H9 (cell line): ENCODE results near the gene FSHR. TPM values are rescaled to one million over a fixed set of nuclear protein-coding genes. Genes with fewer than 3 reads are reported as not detected.

Experiments
- DNase-seq: peaks from one replicate; pipeline ENCODE4 v3.0.0-alpha.2; 2017
- H2AFZ ChIP-seq: one replicate; pipeline ENCODE4 v1.6.1; 2013; ENCODE audit warnings: mild to moderate bottlenecking, low read length, control low read depth, moderate library complexity
- H2AK5ac ChIP-seq: 2 replicates; pipeline ENCODE4 v1.6.1; 2013; ENCODE audit warnings: low read length, control low read depth, mixed read lengths; ENCODE audit not compliant: insufficient read length
- H2BK120ac ChIP-seq: one replicate; pipeline ENCODE4 v1.6.1; 2013; ENCODE audit warnings: low read depth, mild to moderate bottlenecking, low read length, control low read depth, inconsistent platforms; ENCODE audit not compliant: poor library complexity, severe bottlenecking
- H2BK12ac ChIP-seq: 2 replicates; pipeline ENCODE4 v1.6.1; 2013; ENCODE audit warnings: low read length, control low read depth, mixed read lengths, low read depth; ENCODE audit not compliant: insufficient read length
- H2BK15ac ChIP-seq: 2 replicates; pipeline ENCODE4 v1.6.1; 2013; ENCODE audit warnings: low read depth, low read length, control low read depth
- H2BK20ac ChIP-seq: one replicate; pipeline ENCODE4 v1.6.1; 2013; ENCODE audit warnings: low read depth, mild to moderate bottlenecking, low read length, control low read depth, inconsistent platforms; ENCODE audit not compliant: poor library complexity, severe bottlenecking
- H2BK5ac ChIP-seq: 2 replicates; pipeline ENCODE4 v1.6.1; 2013; ENCODE audit warnings: low read length, control low read depth, mixed read lengths; ENCODE audit not compliant: insufficient read length
- H3K14ac ChIP-seq: 2 replicates; pipeline ENCODE4 v1.6.1; 2013; ENCODE audit warnings: low read length, control low read depth; ENCODE audit not compliant: insufficient read depth
- H3K18ac ChIP-seq: 2 replicates; pipeline ENCODE4 v1.6.1; 2013; ENCODE audit warnings: low read depth, mild to moderate bottlenecking, mixed read lengths, low read length, control low read depth; ENCODE audit not compliant: insufficient read length
- H3K23ac ChIP-seq: 2 replicates; pipeline ENCODE4 v1.6.1; 2013; ENCODE audit warnings: low read length, control low read depth, mixed read lengths, low read depth; ENCODE audit not compliant: insufficient read length
- H3K23me2 ChIP-seq: 2 replicates; pipeline ENCODE4 v1.6.1; 2013; ENCODE audit warnings: low read depth, mild to moderate bottlenecking, mixed read lengths, low read length, control low read depth; ENCODE audit not compliant: insufficient read length, poor library complexity, severe bottlenecking
- H3K27ac ChIP-seq: 2 replicates; pipeline ENCODE4 v1.5.1; 2013; ENCODE audit warnings: low read length, control low read depth, mixed read lengths, low read depth; ENCODE audit not compliant: insufficient read length
- H3K27me3 ChIP-seq: 2 replicates; pipeline ENCODE4 v1.6.1; 2013; ENCODE audit warnings: low read length, control low read depth, inconsistent platforms; ENCODE audit not compliant: insufficient read depth
- H3K4ac ChIP-seq: 2 replicates; pipeline ENCODE4 v1.6.1; 2013; ENCODE audit warnings: low read depth, mild to moderate bottlenecking, control low read depth, inconsistent platforms, low read length, moderate library complexity
- H3K4me1 ChIP-seq: 2 replicates; pipeline ENCODE4 v1.6.1; 2013; ENCODE audit warnings: low read length, control low read depth, inconsistent platforms; ENCODE audit not compliant: insufficient read depth
- H3K4me2 ChIP-seq: 2 replicates; pipeline ENCODE4 v1.6.1; 2013; ENCODE audit warnings: low read length, control low read depth, mixed read lengths; ENCODE audit not compliant: insufficient read length, insufficient read depth
- H3K56ac ChIP-seq: 2 replicates; pipeline ENCODE4 v1.6.1; 2013; ENCODE audit warnings: low read depth, mild to moderate bottlenecking, mixed read lengths, low read length, control low read depth; ENCODE audit not compliant: insufficient read length
- H3K79me1 ChIP-seq: 2 replicates; pipeline ENCODE4 v1.6.1; 2013; ENCODE audit warnings: low read depth, mild to moderate bottlenecking, moderate library complexity, low read length, control low read depth, inconsistent platforms; ENCODE audit not compliant: insufficient read depth, poor library complexity, severe bottlenecking
- H3K79me2 ChIP-seq: 2 replicates; pipeline ENCODE4 v1.6.1; 2013; ENCODE audit warnings: low read length, control low read depth, inconsistent platforms; ENCODE audit not compliant: insufficient read depth
- H3K9ac ChIP-seq: 2 replicates; pipeline ENCODE4 v1.6.1; 2013; ENCODE audit warnings: low read length, control low read depth, mixed read lengths; ENCODE audit not compliant: insufficient read length; ENCODE audit errors: extremely low read depth
- H3K9me3 ChIP-seq: one replicate; pipeline ENCODE4 v1.6.1; 2013; ENCODE audit warnings: low read depth, low read length, inconsistent platforms; ENCODE audit not compliant: control insufficient read depth
- H3T11ph ChIP-seq: one replicate; pipeline ENCODE4 v1.6.1; 2013; ENCODE audit warnings: mild to moderate bottlenecking, low read length, control low read depth, inconsistent platforms
- H4K20me1 ChIP-seq: one replicate; pipeline ENCODE4 v1.6.1; 2013; ENCODE audit not compliant: control insufficient read depth, insufficient read length, insufficient read depth
- H4K5ac ChIP-seq: 2 replicates; pipeline ENCODE4 v1.6.1; 2013; ENCODE audit warnings: low read depth, mild to moderate bottlenecking, mixed read lengths, low read length, control low read depth; ENCODE audit not compliant: insufficient read length
- H4K8ac ChIP-seq: replicated peaks from 2 replicates; pipeline ENCODE4 v1.6.1; 2013; ENCODE audit warnings: low read length, control low read depth, mixed read lengths, low read depth; ENCODE audit not compliant: insufficient read length
- H4K91ac ChIP-seq: 2 replicates; pipeline ENCODE4 v1.6.1; 2013; ENCODE audit warnings: low read depth, mild to moderate bottlenecking, moderate library complexity, mixed read lengths, low read length, control low read depth; ENCODE audit not compliant: insufficient read length
- H3K27ac Mint-ChIP-seq, 3 experiments: 2 replicates in 2 of 3; 3 replicates in 1 of 3; pipeline ENCODE4 v1.8.0; 2020 to 2021; ENCODE audit warnings: mixed read lengths in 3 of 3, mild to moderate bottlenecking in 1 of 3, moderate library complexity in 1 of 3
- H3K27me3 Mint-ChIP-seq: 2 replicates; pipeline ENCODE4 v1.8.0; 2021; ENCODE audit warnings: low read depth, mild to moderate bottlenecking, moderate library complexity, mixed read lengths
- H3K36me3 Mint-ChIP-seq, 3 experiments: 2 replicates in 2 of 3; 3 replicates in 1 of 3; pipeline ENCODE4 v1.8.0; 2020 to 2021; ENCODE audit warnings: low read depth in 3 of 3, mixed read lengths in 3 of 3; ENCODE audit not compliant: insufficient read depth in 1 of 3
- H3K4me1 Mint-ChIP-seq, 2 experiments: 2 replicates each; pipeline ENCODE4 v1.8.0; 2020; ENCODE audit warnings: mixed read lengths in 2 of 2
- H3K4me3 Mint-ChIP-seq, 2 experiments: 2 replicates in 1 of 2; 3 replicates in 1 of 2; pipeline ENCODE4 v1.8.0; 2020 to 2021; ENCODE audit warnings: mild to moderate bottlenecking in 2 of 2, mixed read lengths in 2 of 2, moderate library complexity in 1 of 2
- H3K9me3 Mint-ChIP-seq, 2 experiments: 2 replicates in 1 of 2; 3 replicates in 1 of 2; pipeline ENCODE4 v1.8.0; 2020; ENCODE audit warnings: mild to moderate bottlenecking in 2 of 2, mixed read lengths in 2 of 2, moderate library complexity in 1 of 2
- WGBS: extraction: QIAGEN DNeasy Blood & Tissue Kit; methylation state at CpG from one replicate; pipeline ENCODE4 v1.1.7; 2013; ENCODE audit warnings: missing lambda C conversion rate, low lambda C conversion rate, mixed read lengths; ENCODE audit not compliant: insufficient read length; ENCODE audit errors: extremely low coverage; 5-methylcytosine and 5-hydroxymethylcytosine counted together
- total RNA-seq: library from RNA; stranded (reverse); gene quantifications from 2 replicates; pipeline ENCODE4 v1.2.1, GENCODE V29; 2021
- TF ChIP-seq, protein P1 (sequence below): fragments of 200-600 bp; sonication (generic); conservative IDR thresholded peaks from 3 replicates; pipeline ENCODE4 v1.8.0; 2021; ENCODE audit warnings: antibody characterized with exemption, mild to moderate bottlenecking

FSHR gene
- total RNA-seq, 1 experiment from 2014 or later, result not detected

- H3T11ph ChIP-seq, result no peak overlapping the region
- no peaks in the 10 kb centered on the region for H4K20me1 ChIP-seq
- H3K23me2 ChIP-seq, result no peaks in the 10 kb centered on the region
- no CpG with 5 or more reads among the region's 4 CpGs for WGBS
- DNase-seq, result no peak
- no peaks in the 10 kb centered on the region for H3K27me3 ChIP-seq
- TF ChIP-seq, protein P1, sequence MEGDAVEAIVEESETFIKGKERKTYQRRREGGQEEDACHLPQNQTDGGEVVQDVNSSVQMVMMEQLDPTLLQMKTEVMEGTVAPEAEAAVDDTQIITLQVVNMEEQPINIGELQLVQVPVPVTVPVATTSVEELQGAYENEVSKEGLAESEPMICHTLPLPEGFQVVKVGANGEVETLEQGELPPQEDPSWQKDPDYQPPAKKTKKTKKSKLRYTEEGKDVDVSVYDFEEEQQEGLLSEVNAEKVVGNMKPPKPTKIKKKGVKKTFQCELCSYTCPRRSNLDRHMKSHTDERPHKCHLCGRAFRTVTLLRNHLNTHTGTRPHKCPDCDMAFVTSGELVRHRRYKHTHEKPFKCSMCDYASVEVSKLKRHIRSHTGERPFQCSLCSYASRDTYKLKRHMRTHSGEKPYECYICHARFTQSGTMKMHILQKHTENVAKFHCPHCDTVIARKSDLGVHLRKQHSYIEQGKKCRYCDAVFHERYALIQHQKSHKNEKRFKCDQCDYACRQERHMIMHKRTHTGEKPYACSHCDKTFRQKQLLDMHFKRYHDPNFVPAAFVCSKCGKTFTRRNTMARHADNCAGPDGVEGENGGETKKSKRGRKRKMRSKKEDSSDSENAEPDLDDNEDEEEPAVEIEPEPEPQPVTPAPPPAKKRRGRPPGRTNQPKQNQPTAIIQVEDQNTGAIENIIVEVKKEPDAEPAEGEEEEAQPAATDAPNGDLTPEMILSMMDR, result no peak
- no peak overlapping the region for H2BK20ac ChIP-seq
- H3K14ac ChIP-seq, result no peak overlapping the region
- H2BK5ac ChIP-seq, result no peak overlapping the region
- H4K91ac ChIP-seq, result no peak overlapping the region
- no peaks in the 10 kb centered on the region for H3K79me2 ChIP-seq
- no peaks in the 10 kb centered on the region for H3K79me1 ChIP-seq
- H4K5ac ChIP-seq, result no peak overlapping the region
- no peak overlapping the region for H2AFZ ChIP-seq
- H3K23ac ChIP-seq, result no peak overlapping the region
- no peak overlapping the region for H3K4me2 ChIP-seq
- H3K9me3 ChIP-seq, result no peaks in the 10 kb centered on the region
- H2AK5ac ChIP-seq, result no peak overlapping the region
- no peak overlapping the region for H2BK12ac ChIP-seq
- H3K4me1 ChIP-seq, result no peaks in the 10 kb centered on the region
- Mint-ChIP-seq H3K36me3 (no peaks in the 10 kb centered on the region), H3K4me1 (peaks cover 4 to 6% of the 10 kb centered on the region in 2 experiments; a peak in 3 of 4 replicates), H3K27me3 (no peaks in the 10 kb centered on the region), H3K27ac (no peak overlapping the region), H3K4me3 (no peak overlapping the region), H3K9me3 (no peaks in the 10 kb centered on the region)
- no peak overlapping the region for H3K56ac ChIP-seq
- H2BK120ac ChIP-seq, result no peak overlapping the region
- H4K8ac ChIP-seq, result no peak overlapping the region
- H2BK15ac ChIP-seq, result no peak overlapping the region
- H3K4ac ChIP-seq, result no peak overlapping the region
- H3K27ac ChIP-seq, result no peak overlapping the region
- H3K18ac ChIP-seq, result no peak overlapping the region
- H3K9ac ChIP-seq, result no peak overlapping the region
Measured at GRCh38 chr2:48968011-48968410, 186.3 kb downstream of the FSHR start.
